ENCODE measurements around the gene CELSR3.

Gene CELSR3

GRCh38 chr3:48600711-48601621 lies 61.7 kb downstream of the CELSR3 start:
- DNase-seq (ENCODE audit: low read depth in 1 of 2, low spot score in 1 of 2) = no peak
- no peaks in the 10 kb centered on the region for H3K27me3 ChIP-seq (ENCODE audit: insufficient read depth, poor library complexity, severe bottlenecking)
- TF ChIP-seq REST (IDR thresholded peaks at IDR 0.05; ENCODE audit: insufficient replicate concordance, low read depth) (no peak), SPI1 (IDR thresholded peaks at IDR 0.05; ENCODE audit: borderline replicate concordance, low read depth) (no peak), CTCF (IDR thresholded peaks at IDR 0.05; ENCODE audit: insufficient read depth, low read length) (no peak), POLR2AphosphoS5 (IDR thresholded peaks at IDR 0.05; ENCODE audit: low read depth) (no peak), GABPA (IDR thresholded peaks at IDR 0.05; ENCODE audit: low read depth) (no peak)
- H3K4me3 ChIP-seq (replicated peaks; ENCODE audit: insufficient read depth, low read length) = no peak overlapping the region
- no peak overlapping the region for H3K27ac ChIP-seq (replicated peaks)

GRCh38 chr3:48599509-48600285 lies 63.0 kb downstream of the CELSR3 start:
- Histone ChIP-seq H3K4me3 (replicated peaks; ENCODE audit: insufficient read depth, low read length) (no peak overlapping the region), H3K27ac (replicated peaks) (no peak overlapping the region), H3K27me3 (ENCODE audit: insufficient read depth, poor library complexity, severe bottlenecking) (peaks cover 3% of the 10 kb centered on the region)
- TF ChIP-seq SPI1 (IDR thresholded peaks at IDR 0.05; ENCODE audit: borderline replicate concordance, low read depth) (no peak), GABPA (IDR thresholded peaks at IDR 0.05; ENCODE audit: low read depth) (no peak), CTCF (IDR thresholded peaks at IDR 0.05; ENCODE audit: insufficient read depth, low read length) (no peak), POLR2AphosphoS5 (IDR thresholded peaks at IDR 0.05; ENCODE audit: low read depth) (no peak), REST (IDR thresholded peaks at IDR 0.05; ENCODE audit: insufficient replicate concordance, low read depth) (no peak)
- DNase-seq (ENCODE audit: low read depth in 1 of 2, low spot score in 1 of 2) = no peak

GRCh38 chr3:48599077-48599501 lies 63.6 kb downstream of the CELSR3 start:
- no peak for DNase-seq (ENCODE audit: low read depth in 1 of 2, low spot score in 1 of 2)
- peaks cover 6% of the 10 kb centered on the region for H3K27me3 ChIP-seq (ENCODE audit: insufficient read depth, poor library complexity, severe bottlenecking)
- no peak overlapping the region for H3K27ac ChIP-seq (replicated peaks)
- no peak overlapping the region for H3K4me3 ChIP-seq (replicated peaks; ENCODE audit: insufficient read depth, low read length)
- no peak for TF ChIP-seq CTCF (IDR thresholded peaks at IDR 0.05; ENCODE audit: insufficient read depth, low read length)
- no peak for TF ChIP-seq REST (IDR thresholded peaks at IDR 0.05; ENCODE audit: insufficient replicate concordance, low read depth)
- no peak for TF ChIP-seq SPI1 (IDR thresholded peaks at IDR 0.05; ENCODE audit: borderline replicate concordance, low read depth)
- TF ChIP-seq GABPA (IDR thresholded peaks at IDR 0.05; ENCODE audit: low read depth) = no peak
- TF ChIP-seq POLR2AphosphoS5 (IDR thresholded peaks at IDR 0.05; ENCODE audit: low read depth) = no peak

All from HL-60 (cell line).